Activated T-helper 1 cell treated with Interleukin-2 at 50 U/mL for 16 hours (primary cell): ENCODE measurements around the gene NDE1.
"Not testable (repeated sequence)": the region's sequence is repeated elsewhere in the genome, so short reads cannot be mapped to it uniquely, and the experiment has no call there.

Source experiments
- DNase-seq: peaks from one replicate; pipeline ENCODE4 v3.0.0-alpha.2; 2020; ENCODE audit warnings: low read depth

NDE1 gene

DNA sequence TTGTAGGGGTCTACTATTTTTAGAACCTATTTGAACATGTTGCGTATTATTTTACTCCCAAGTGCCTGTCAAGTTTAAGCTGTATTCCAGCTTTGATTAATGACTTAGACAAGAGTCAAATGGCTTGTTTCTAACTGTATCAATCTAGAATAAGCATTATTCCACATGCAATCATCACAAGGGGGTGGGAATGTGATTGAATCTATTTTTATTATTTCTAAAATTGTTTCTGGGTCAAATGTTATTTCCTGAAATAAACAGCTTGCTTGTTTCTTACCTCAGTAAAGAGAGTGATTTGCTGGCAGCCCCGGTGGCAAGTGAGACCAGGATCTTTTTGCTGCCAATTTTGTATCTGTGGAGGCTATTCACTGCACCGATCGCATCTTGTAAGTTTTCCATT lies 28.6 kb upstream of the NDE1 start:
- no peak for DNase-seq

DNA sequence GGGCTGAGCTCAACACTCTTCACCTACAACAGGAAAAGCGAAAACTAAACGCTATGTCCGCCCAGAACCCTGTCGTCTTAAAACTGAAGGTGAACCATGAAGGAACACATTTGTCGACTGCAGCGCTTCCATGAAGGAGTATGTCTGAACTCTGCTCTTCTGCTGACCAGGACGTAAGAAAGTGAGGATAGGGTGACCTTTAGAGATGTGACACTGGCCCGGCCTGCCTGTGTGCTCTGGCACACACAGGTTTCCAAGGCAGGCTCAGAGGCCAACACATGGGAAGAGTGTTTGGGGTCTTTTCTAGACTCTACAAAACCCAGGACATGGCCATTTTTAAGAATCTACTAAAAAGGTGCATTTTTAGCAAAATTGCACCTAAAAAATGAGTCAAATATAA lies 28.2 kb upstream of the NDE1 start:
- no peak for DNase-seq

DNA sequence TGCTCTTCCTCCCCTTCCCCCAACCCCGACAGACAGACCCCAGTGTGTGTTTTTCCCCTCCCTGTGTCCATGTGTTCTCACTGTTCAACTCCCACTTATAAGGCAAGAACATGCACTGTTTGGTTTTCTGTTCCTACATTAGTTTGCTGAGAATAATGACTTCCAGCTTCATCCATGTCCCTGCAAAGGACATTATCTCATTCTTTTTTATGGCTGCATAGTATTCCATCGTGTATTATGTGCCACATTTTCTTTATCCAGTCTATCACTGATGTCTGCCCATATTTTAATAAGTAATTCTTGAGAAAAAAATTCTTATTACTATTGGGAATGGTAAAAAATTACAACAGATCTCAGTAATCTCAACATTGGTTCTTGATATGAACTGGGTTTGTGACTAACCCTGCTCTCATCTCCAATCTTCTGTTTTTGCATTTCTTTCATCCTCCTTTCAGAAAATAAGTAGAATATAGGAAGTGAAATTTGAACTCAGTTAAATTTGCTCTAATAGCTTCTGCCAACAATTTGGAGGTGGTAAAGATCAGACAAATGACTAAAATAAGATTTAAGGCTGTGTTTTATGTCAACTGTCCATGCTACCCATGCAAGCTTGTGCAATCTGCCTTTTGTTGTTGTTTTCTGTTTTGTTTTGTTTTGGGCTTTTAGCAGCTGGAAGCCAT lies 18.2 kb upstream of the NDE1 start:
- DNase-seq: no peak

DNA sequence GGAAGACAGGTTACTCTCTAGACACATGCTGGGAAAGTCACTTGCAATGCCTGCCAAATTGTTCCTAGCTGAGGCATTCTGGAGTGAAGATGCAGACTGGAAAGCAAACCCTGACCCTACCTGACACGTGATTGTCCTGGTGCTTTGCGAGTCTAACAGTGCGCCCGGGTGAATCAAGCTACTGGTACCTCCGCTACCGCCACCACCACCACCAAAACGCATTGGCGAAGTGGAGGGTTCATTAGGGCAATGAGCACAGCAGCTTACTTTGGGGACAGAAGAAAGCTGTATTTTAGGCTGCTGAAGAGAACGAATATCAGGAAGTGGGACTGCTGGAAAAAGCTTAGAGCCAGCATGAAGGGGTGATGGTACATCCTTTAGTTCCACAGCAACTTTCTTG lies 14.1 kb upstream of the NDE1 start:
- no peak for DNase-seq

DNA sequence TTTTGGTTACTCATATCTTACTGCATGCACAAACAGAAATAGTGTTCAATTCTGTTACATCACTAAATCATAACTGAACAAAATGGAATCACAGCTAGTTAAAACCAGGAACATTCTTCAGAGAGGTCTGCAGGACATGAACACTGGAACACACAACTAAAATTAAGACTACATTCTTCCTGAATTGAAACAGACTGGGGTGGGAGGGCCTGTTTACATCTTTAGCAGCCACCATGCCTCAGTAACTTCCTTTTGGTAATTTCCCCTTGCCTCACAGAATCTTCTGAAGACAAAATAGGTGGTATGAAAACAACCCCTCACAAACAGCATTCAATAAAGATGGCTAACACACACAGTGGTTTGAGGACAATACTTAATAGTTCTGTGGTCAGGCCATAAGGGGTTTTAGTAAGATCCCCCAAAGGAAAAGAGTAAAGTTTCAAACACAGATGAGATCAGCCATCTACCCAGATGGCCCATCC lies 13.6 kb upstream of the NDE1 start:
- DNase-seq: no peak

DNA sequence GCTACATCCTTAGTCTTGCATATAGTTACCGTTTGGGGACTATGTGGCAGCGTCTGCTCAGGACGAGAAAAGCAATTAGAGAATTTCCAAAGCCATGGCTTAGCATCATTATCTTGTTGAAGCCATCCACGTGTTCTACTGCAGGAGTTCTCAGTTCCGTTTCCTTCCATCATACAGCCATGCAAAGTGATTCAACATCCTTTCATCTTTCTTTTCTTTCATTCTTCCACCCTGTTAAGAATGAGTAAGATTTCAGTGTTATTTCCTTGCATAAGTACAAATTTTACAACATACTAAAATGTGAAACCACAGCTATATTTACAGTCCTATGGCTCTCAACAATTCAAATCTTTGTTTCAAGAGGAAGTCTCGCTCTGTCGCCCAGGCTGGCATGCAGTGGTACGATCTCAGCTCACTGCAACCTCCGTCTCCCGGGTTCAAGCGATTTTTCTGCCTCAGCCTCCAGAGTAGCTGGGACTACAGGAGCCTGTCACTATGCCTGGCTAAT lies 10.9 kb upstream of the NDE1 start:
- no peak for DNase-seq

DNA sequence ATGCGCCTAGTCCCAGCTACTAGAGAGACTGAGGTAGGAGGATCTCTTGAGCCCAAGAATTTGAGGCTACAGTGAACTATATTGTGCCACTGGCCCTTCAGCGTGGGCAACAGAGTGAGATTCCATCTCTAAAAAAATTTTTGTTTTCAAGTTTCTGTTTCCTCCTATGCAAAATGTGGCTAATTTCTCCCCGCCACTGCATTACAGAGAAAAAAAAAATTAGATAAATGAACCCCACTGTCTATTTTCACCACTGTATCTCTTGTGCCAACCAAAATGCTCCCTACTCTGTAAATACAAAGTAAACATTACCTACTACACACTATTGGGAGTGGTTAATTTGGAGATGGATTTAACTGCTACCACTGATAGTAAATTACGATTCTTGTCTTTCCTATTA lies 9.1 kb upstream of the NDE1 start:
- no peak for DNase-seq

DNA sequence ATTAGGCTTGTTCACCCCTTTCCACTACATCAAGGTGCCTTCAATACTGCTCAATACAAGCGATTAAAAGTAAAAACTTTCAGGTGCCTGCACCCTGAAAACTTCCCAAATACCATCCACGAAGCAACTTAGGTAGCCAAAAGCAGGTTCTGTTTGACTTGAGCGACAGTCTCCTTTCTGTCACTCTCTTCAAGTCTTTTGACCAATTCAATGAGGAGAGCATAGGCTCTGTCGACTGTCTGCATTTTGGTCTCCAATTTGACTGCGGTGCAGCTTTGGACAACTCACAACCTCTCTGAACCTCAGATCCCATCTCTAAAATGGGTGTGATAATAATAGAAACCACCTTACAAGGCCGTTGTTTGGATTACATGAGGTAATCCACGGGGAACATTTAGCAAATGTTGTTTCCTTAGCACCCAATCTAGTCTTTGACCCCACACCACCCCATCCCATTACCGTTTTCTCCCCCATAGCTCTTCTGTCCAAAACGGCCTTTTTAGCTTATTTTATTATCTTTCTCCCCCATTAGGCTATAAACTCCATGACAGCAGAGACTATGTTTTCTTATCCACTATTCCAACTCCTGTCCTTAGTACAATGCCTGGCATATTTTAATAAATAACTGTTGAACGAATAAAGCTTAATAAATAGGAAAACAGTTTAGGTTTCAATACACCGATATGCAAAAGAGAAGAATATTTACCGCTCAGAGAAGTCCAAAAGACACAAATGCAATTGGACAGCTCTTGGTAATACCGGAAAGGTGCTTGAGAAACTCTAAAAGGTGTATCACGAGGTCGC lies 8.1 kb upstream of the NDE1 start:
- DNase-seq: no peak

DNA sequence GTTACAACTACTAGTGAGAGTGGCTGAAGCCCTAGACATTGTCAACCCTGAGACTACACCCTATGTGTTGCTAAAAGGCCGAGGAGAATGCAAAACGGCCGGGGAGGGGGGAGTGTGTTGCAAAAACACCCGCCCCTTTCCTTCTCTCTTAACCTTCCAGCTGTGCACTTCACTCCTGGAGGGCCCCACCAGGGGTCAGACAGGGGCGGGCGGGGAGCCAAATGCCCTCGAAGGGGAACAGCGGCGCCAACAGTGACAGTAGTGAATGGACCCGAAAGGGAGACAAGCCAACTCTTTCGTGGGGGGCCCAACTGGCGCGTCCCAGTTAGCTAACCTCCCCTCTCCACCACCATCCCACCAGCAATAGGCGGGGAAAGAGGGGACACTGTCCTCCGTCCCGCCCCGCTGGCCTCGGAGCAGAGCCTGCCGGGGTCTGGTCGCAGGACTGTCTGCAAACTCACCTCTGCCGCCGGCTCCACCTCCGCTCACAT lies 7.4 kb upstream of the NDE1 start:
- peak; percentile 75 for DNase-seq

DNA sequence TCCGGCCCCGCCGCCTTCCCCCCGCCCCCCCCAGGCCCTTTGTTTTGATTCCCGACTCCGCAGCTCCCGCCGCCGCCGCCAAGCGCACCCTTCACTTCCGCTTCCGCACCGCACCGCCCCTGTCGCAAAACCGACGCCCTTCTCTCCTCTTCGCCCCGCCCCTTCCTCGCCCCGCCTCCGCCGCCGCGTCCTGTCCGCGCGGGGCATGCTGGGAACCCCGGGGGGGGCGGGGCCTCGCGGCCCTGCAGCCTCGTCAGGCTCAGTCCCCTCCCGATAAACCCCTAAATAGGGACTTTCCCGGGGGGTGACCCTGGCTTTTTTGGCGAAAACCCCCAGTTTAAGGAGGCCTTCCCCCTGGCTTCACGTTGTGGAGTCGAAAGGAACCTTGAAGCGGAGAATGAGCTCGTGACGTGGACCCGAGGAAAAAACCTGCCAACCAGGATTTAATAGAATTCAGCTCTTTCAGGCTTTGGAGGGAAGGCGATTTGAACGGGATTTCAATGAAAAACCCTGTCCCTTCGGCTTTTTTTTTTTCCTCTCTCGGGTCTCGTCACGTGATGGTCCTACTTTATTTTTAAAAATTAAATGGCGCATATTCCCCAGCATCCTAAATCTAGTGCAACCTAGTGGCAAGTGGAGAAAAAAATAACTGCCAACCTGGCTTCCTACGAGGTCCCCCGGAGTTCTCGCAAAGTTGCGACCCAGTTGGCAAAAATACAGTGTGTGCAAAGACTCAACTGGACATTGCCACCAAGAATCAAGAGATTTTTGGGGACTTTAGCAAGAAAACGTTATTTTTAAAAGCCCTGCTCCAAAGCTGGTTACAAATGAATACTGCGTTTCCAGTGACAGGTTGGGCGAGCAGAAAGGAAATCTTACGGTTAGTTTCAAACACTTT lies 6.7 kb upstream of the NDE1 start, which contains the start of gene MARF1:
Gene MARF1 (minus strand): TSS at position 107 of the 898 bp plus-strand sequence. CDS start 3,921 bp downstream, outside the sequence.
- peak; percentile 100 for DNase-seq

DNA sequence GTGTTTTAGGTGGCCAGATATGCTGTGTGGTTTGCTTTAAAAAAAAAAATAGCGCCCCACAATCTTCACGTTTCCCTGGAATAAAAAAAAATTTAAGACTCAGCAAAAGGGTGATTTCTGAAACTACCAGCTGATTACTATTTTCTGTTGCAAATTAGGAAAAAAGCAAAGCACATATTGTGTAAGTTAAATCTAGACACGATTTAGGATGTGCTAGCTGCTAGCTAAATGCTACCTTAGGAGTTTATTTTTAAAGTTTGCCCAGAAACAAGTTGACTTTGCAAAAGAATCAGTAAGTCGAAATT lies 6.1 kb upstream of the NDE1 start:
- DNase-seq: no peak

DNA sequence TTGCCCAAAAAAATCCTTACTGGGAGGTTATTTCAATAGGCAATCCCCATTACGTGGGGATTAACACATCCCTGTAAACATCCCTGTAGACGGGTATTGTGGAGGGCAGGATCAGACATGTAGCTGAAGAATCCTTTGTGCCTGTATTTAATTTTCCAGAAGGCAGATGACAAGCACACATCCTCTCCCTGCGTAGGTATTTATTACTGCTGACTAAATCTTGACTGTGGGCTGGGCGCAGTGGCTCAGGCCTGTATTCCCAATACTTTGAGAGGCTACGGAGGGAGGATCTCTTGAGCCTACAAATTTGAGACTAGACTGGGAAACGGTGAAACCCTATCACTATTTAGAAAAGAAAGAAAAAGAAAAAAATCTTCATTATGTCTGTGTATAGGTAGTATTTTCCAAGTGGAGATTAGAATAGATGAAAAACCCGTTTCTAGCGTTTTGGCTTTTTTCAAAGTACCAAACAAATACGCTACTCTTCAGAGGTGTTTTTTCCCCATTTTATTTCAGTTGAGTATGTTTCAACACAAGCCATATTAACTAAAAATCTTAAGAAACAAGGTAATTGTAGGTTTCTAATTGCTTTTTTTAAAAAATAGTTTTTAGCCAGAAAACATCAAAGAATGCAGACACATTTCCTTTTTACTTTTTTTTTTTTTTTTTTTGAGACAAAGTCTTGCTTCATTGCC lies 5.6 kb upstream of the NDE1 start:
- DNase-seq: no peak

DNA sequence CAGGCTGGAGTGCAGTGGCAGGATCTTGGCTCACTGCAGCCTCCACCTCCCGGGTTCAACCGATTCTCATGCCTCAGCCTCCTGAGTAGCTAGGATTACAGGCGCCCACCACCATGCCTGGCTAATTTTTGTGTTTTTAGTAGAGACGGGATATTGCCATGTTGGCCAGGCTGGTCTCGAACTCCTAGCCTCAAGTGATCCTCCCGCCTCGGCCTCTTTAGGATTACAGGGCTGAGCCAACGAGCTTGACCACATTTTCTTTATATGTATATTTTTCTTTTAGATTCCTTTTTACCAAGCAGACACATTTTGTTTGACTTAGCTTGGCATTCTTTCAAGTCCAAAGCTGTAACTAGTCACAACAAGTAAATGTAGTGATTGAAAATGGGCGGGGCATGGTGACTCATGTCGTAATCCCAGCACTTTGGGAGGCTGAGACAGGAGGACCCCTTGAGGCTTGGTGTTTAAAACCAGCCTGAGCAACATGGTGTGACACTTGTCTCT lies 5.0 kb upstream of the NDE1 start:
- not testable (repeated sequence) for DNase-seq

DNA sequence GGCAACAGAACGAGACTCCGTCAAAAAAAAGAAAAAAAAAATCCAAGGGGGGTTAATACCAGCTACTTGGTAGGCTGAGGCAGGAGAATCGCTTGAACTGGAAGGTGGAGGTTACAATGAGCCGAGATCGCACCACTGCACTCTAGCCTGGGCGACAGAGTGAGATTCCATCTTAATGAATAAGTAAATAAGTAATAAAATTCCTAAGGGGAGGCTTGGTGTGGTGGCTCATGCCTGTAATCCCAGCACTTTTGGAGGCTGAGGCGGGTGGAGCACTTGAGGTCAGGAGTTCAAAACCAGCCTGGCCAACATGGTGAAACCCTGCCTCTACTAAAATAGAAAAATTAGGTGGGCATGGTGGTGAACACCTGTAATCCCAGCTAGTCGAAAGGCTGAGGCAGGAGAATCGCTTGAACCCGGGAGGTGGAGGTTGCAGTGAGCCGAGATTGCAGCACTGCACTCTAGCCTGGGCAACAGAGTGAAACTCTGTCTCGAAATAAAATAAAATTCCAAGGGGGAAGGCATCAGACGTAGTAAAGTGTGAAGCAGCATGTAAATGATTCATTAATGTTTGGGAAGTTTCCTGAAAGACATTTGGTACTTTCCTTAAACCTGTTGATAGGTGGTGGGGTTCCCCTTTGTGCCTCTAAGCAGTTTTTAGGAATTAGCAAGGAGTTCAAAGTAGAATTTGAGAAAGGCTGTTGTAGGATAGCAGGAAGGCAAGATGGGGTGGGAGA lies 3.3 kb upstream of the NDE1 start:
- not testable (repeated sequence) for DNase-seq

DNA sequence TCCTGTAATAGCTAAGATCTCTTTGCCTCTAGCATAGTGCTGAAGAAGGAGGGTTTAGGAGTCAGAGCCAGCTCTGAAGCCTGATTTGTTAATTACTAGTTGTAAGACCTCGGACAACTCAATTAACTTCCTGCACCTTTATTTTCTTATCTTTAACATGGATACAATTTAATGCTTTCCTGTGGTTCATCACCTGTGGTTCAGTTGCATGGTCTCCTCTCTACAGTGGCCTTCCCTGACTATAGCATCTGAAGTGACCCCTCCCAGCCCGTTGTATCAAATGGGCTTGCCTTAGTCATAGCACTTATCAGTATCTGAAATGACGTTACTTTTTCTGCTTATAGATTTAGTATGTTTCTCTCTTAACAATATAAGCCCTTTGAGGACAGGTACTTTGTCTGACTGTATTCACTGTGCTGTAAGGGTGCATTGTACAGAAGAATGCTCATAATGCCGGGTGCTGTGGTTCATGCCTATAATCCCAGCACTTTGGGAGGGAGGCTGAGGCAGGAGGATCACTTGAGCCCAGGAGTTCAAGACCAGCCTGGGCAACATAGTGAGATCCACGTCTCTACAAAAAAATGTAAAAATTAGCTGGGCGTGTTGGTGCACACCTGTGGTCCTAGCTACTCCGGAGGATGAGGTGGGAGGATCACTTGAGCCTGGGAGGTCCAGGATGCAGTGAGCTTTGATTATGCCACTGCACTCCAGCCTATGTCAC lies 2.6 kb upstream of the NDE1 start:
- DNase-seq: no peak

DNA sequence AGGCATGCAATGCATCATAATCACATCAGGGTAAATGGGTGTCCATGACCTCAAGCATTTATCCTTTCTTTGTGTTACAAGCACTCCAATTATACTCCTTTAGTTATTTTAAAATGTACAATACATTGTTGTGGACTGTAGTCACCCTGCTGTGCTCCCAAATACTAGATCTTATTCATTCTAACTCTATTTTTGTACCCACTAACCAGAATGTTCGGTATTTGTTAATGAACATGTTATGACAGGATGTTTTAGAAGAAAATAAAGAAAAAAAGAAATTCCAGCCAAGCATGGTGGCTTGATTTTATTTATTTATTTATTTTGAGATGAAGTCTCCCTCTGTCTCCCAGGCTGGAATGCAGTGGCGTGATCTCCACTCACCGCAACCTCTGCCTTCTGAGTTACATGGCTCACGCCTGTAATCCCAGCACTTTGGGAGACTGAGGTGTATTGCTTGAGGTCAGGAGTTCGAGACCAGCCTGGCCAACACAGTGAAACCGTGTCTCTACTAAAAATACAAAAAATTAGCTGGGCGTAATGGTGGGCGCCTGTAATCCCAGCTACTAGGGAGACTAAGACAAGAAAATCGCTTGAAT lies 1.8 kb upstream of the NDE1 start:
- no peak for DNase-seq

DNA sequence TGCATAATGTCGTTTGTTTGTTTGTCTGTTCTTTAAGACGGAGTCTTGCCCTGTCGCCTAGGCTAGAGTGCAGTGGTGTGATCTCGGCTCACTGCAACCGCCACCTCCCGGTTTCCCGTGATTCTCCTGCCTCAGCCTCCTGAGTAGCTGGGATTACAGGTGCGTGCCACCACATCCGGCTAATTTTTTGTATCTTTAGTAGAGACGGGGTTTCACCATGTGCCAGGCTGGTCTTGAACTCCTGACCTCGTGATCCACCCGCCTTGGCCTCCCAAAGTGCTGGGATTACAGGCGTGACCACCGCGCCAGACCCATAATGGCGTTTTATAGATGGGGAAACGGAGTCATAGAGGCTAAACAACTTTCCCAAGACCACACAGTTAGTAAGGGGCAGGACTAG lies 734 bp upstream of the NDE1 start:
- not testable (repeated sequence) for DNase-seq

DNA sequence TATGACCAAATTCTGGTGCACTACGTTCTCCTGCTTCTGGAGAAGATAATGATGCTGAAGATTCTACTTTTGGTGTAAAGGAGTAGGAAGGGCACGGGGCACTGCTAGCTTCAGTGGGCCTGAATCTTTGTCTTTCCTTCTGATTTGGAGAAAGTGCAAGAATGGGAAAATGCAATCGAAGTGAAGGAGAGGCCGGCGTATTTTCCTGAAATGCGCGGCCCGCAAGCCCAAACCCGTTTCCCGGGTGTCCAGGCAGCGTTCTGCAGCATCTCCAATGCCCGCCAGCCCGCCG lies 372 bp upstream of the NDE1 start:
- DNase-seq: no peak

DNA sequence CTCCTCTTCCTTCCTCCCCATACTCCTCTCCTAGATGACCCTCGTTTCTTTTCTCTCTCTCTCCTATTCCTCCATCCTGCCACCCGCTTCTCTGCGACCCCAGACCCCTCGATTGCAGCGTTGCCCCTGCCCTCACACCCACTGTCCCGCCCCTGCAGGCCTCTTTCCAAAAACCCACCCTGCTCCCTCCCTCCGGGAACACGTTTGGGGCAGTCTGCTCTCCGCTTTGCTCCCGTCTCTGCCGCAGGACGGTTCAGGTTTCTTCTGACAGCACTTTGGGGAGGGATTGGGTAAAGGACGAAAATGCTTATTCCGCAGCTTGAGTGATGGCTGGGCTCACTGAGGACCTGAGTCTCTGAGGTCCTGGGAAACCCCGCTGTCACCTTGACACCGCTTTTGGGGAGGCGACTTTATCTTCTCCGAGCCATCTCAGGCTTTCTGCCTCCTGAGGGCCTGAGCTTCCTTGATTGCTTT lies 690 bp downstream of the NDE1 start:
- peak; percentile 18 for DNase-seq
